Mesodermal cell (in vitro differentiated cells): ENCODE measurements around the gene C6orf120.
"Not testable (repeated sequence)": the region's sequence is repeated elsewhere in the genome, so short reads cannot be mapped to it uniquely, and the experiment has no call there.

ENCODE experiments used
- H3K27ac ChIP-seq: 2 replicates; pipeline ENCODE4 v1.7.0; 2013; ENCODE audit warnings: mild to moderate bottlenecking, low read depth, low read length, moderate library complexity; ENCODE audit not compliant: severe bottlenecking
- H3K36me3 ChIP-seq: 2 replicates; pipeline ENCODE4 v1.7.1; 2013; ENCODE audit warnings: mild to moderate bottlenecking, low read length, moderate library complexity; ENCODE audit not compliant: control insufficient read depth, insufficient read depth
- H3K4me1 ChIP-seq: one replicate; pipeline ENCODE4 v1.7.1; 2013; ENCODE audit warnings: mild to moderate bottlenecking, low read length; ENCODE audit not compliant: insufficient read depth, control insufficient read depth, poor library complexity, severe bottlenecking
- H3K4me3 ChIP-seq: 2 replicates; pipeline ENCODE4 v1.7.0; 2013; ENCODE audit warnings: low read length, control low read depth, mild to moderate bottlenecking; ENCODE audit not compliant: insufficient read depth, poor library complexity, severe bottlenecking; ENCODE audit errors: extremely low read depth
- H3K9me3 ChIP-seq: 2 replicates; pipeline ENCODE4 v1.7.1; 2013; ENCODE audit warnings: mild to moderate bottlenecking, low read length, moderate library complexity; ENCODE audit not compliant: control insufficient read depth
- WGBS, 2 experiments: methylation state at CpG; one replicate each; pipeline ENCODE4 v1.1.5; 2013; ENCODE audit warnings: missing lambda C conversion rate in 2 of 2; ENCODE audit not compliant: insufficient coverage in 2 of 2; 5-methylcytosine and 5-hydroxymethylcytosine counted together

C6orf120 gene

DNA sequence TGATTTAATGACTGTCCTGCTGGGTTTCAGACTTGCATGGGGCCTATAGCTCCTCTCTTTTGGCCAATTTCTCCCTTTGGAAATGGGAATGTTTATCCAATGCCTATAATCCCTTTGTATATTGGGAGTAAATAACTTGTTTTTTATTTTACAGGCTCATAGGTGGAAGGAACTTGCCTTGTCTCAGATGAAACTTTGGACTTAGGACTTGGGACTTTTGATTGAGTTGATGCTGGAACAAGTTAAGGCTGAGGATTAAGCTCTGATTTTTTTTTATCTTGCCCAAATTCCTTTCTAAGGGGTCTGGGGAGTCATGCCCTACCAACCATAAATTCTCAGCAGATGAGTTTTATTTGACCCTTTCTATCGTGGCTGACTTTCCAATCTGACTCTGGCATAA lies 23.6 kb upstream of the C6orf120 start:
- Histone ChIP-seq H3K27ac (no peak overlapping the region), H3K36me3 (peaks cover 60% of the 10 kb centered on the region), H3K9me3 (peaks cover 3% of the 10 kb centered on the region), H3K4me1 (no peaks in the 10 kb centered on the region), H3K4me3 (no peak overlapping the region)
- WGBS, 2 experiments: 67 to 100% methylated on average over 1 of the region's 1 CpG

DNA sequence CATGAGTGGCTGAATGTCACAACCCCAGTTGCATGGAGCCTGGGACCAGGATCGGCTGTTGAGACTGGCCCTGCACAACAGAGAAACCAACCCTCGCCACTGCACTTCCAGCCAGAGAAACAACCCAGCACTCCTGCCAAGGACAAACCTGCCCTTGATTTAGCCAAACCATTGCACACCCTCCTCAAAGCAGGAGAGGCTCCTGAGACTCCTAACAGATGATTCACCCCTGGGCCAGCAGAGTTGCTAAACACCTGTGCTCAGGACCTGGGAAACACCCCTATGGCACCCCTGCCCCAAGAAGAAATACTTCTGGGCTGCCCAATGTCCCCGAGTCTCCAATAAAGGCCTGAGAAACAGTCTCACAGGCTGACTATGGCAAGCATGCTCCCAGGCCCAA lies 17.9 kb upstream of the C6orf120 start:
- peaks cover 9% of the 10 kb centered on the region for H3K9me3 ChIP-seq
- H3K4me3 ChIP-seq: no peak overlapping the region
- no peaks in the 10 kb centered on the region for H3K4me1 ChIP-seq
- 87 to 100% methylated on average over 1 to 2 of the region's 3 CpGs for WGBS, 2 experiments
- peaks cover 66% of the 10 kb centered on the region for H3K36me3 ChIP-seq
- H3K27ac ChIP-seq: no peak overlapping the region

DNA sequence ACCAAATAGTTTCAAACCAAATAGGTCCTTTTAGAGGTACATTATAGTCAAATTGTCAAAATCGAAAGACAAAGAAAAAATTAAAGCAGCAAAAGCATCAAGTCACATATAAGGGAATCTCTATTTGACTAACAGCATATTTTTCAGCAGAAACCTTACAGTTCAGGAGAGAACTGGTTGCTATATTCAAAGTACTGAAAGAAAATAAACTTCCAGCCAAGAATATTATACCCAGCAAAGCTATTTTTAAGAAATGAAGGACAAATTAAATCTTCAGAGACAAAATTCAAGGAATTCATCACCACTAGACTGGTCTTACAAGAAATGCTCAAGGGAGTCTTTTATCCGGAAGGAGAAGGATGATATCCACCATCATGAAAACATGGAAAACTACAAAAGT lies 16.1 kb upstream of the C6orf120 start:
- H3K4me1 ChIP-seq: no peaks in the 10 kb centered on the region
- no peak overlapping the region for H3K4me3 ChIP-seq
- H3K36me3 ChIP-seq: peaks cover 71% of the 10 kb centered on the region
- 100% methylated on average over 1 of the region's 2 CpGs; no CpG with 5 or more reads in 1 of the 2 experiments for WGBS, 2 experiments
- no peak overlapping the region for H3K27ac ChIP-seq
- peaks cover 9% of the 10 kb centered on the region for H3K9me3 ChIP-seq

DNA sequence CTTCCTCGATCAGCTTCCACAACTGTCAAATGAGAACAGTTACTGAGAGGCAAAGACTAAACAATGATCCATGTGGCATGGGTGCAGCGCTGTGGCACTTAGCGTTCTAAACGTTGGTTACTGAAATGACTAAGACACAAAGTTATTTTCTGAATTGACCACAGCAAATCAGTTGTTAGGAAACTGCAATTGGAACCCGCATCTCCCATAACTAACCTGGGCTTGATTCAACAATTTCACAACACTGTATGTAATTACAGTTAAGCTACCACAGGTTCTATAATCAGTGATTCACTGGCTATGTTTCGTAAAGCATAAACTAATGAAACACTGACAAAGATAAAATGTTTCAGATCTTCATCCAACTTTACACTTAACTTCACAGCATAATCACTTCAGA lies 12.6 kb upstream of the C6orf120 start:
- H3K36me3 ChIP-seq: peaks cover 63% of the 10 kb centered on the region
- peaks cover 9% of the 10 kb centered on the region for H3K9me3 ChIP-seq
- no peak overlapping the region for H3K4me3 ChIP-seq
- no peaks in the 10 kb centered on the region for H3K4me1 ChIP-seq
- no peak overlapping the region for H3K27ac ChIP-seq
- 93 to 97% methylated on average over 6 of the region's 6 CpGs for WGBS, 2 experiments

DNA sequence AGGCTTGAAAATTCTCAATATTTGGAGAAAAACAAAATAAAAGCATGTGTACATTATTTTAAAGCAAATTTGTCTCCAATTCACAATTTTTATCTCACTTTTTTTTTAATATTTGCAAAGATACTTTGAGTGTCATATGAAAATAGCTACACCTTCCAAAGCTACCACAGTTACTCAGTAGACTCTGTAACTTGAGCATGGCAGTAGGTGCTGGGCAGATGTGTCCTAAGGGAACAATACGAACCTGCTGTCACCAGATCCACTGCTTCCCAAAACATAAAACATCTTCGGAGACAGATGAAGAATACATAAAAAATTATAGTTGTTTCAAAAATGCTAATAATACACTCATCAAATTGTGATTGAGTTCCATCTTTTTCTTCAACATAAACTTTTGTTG lies 10.7 kb upstream of the C6orf120 start:
- WGBS, 2 experiments: no CpG with 5 or more reads among the region's 2 CpGs
- peaks cover 68% of the 10 kb centered on the region for H3K36me3 ChIP-seq
- H3K4me1 ChIP-seq: no peaks in the 10 kb centered on the region
- peaks cover 11% of the 10 kb centered on the region for H3K9me3 ChIP-seq
- H3K27ac ChIP-seq: no peak overlapping the region
- H3K4me3 ChIP-seq: no peak overlapping the region

DNA sequence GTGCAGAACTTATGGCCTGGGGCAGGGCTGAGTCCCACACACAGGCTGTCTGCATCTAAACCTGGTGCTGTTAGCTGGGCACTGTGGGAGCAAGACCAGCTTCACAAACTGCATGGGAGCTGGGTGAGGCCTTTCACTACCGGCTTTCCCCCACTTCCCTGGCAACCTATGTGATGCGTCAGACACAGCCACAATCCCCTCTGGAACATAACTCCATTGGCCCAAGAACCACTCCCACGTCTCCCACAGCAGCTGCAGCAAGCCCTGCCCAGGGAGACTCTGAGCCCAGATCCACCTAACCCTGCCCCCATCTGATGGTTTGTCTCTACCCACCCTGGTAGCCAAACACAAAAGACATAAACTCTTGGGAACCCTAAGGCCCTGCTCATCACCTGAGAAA lies 9.4 kb upstream of the C6orf120 start:
- Histone ChIP-seq H3K4me3 (no peak overlapping the region), H3K36me3 (peaks cover 66% of the 10 kb centered on the region)
- WGBS, 2 experiments: 92 to 100% methylated on average over 3 of the region's 3 CpGs

DNA sequence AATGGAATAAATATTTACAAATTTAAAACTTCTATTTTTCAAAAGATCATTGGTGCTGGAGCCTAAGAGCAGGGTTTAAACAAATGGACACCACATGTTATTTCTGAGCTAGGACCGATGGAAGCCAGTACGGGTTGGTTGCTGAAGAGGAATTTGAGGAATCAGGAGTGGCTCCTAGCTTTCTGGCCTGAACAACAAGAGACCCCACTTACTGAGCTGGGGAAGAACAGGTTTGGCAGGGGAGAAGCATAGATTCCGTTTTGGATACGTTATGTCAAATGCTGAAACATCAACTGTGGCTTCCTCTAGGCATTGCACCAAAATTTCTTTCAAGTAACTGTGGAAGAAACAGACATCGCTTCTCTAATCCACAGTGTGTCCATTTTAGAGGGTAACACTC lies 6.8 kb upstream of the C6orf120 start:
- Histone ChIP-seq H3K36me3 (peaks cover 65% of the 10 kb centered on the region), H3K9me3 (peaks cover 10% of the 10 kb centered on the region), H3K4me1 (peaks cover 5% of the 10 kb centered on the region), H3K27ac (no peak overlapping the region), H3K4me3 (no peak overlapping the region)
- WGBS, 2 experiments: 94 to 100% methylated on average over 4 of the region's 5 CpGs

More for the DNA sequence above, 9.4 kb upstream of the C6orf120 start:
- Histone ChIP-seq H3K4me1 (no peaks in the 10 kb centered on the region), H3K27ac (no peak overlapping the region), H3K9me3 (peaks cover 10% of the 10 kb centered on the region)

DNA sequence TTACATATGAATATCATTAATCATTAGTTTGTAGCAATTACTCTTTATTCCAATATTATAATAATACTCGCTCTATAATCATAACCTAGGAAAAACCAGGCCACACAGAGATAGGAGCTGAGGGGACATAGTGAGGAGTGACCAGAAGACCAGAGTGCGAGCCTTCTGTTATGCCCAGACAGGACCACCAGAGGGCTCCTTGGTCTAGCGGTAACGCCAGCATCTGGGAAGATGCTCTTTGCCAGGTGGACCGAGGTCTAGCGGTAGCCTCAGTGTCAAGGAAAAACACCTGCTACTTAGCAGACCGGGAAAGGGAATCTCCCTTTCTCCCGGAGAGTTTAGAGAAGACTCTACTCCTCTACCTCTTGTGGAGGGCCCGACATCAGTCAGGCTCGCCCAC lies 4.8 kb upstream of the C6orf120 start:
- 84 to 85% methylated on average over 9 of the region's 10 CpGs for WGBS, 2 experiments
- H3K36me3 ChIP-seq: peaks cover 52% of the 10 kb centered on the region
- H3K4me1 ChIP-seq, H3K9me3 ChIP-seq, H3K4me3 ChIP-seq, H3K27ac ChIP-seq: not testable (repeated sequence)

DNA sequence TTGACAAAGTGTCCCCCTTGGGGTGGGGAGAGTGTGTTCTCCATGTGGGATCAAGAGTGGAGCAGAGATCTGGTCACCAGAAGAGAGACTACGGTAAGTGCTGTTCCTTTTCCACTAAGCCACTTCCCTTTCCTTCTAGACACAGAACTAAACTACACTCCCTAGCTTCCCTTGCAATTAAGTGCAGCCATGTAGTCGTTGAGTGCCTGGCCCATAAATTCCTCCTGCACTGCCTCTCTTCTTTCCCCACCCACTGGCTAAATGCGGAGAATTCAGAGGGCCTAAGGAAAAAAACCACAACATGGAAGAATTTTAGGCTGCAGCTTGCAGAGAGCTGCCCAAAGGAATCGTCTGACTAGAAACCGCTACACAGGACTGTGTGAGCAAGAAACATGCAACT lies 1.6 kb upstream of the C6orf120 start:
- WGBS, 2 experiments: 28 to 57% methylated on average over 2 to 3 of the region's 5 CpGs
- peaks cover 16% of the 10 kb centered on the region for H3K4me1 ChIP-seq
- H3K9me3 ChIP-seq: peaks cover 10% of the 10 kb centered on the region
- H3K36me3 ChIP-seq: peaks cover 43% of the 10 kb centered on the region
- peak overlapping the region; percentile 49 for H3K27ac ChIP-seq
- H3K4me3 ChIP-seq: peak overlapping the region; percentile 83

DNA sequence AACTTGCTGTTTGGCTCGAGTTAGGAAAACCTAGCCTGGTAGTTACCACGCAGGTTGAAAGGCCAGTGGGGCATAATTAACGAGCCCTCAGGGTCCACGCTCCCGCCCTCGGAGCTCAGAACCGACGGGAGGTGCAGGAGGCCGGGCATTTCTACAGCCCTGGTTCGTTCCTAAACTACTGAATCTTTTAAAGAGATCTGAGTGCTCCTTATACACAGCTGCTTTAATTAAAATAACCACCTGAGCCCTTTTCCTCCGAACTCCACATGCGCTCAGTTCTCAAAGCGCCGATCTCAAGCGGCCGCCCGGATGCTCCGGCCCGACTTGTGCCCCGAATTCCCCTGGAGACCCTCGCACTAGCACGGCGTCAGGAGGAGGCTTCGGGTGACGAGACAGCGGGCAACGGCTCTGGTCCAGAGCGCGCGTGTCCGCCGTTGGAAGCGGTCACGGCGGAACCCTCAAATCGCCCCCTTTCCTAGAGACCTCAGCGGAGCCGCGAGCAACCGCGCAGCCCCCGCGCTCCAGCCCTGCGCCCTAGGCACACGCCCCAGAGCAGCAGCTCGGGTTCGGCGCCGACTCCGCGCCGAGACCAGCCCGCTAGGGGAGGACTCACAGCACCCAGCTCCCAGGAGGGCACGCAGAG lies 494 bp upstream of the C6orf120 start:
- WGBS, 2 experiments: 0 to 1% methylated on average over 41 to 54 of the region's 54 CpGs
- H3K36me3 ChIP-seq: peaks cover 39% of the 10 kb centered on the region
- peak overlapping the region; percentile 88 for H3K27ac ChIP-seq

DNA sequence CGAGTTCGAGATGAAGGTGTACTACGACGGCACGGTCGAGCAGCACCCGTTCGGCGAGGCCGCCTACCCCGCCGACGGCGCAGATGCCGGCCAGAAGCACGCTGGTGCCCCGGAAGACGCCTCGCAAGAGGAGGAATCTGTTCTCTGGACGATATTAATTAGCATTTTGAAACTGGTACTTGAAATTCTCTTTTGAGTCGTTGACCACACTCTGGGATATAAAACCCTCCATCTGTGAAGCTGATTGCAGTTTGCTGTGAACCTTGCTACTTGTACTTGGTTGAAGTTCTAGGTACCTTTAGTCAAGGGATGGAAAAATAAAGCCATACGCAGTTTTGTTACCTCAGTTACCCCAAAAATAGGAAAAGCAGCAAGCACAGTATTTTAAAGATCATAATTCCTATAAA lies 917 bp downstream of the C6orf120 start:
- WGBS, 2 experiments: 5% methylated on average over 7 of the region's 22 CpGs; no CpG with 5 or more reads in 1 of the 2 experiments
- Histone ChIP-seq H3K27ac (peak overlapping the region; percentile 88), H3K4me3 (peak overlapping the region; percentile 83), H3K4me1 (peaks cover 16% of the 10 kb centered on the region), H3K36me3 (peaks cover 32% of the 10 kb centered on the region), H3K9me3 (no peaks in the 10 kb centered on the region)

More for the DNA sequence above, 494 bp upstream of the C6orf120 start:
- Histone ChIP-seq H3K9me3 (peaks cover 1% of the 10 kb centered on the region), H3K4me3 (peak overlapping the region; percentile 83), H3K4me1 (peaks cover 16% of the 10 kb centered on the region)
